Activated CD8-positive, alpha-beta memory T cell treated with anti-CD3 and anti-CD28 coated beads for 4 hours (primary cell): ENCODE data around the gene DLX4.

Source experiments
- DNase-seq, 2 donors: peaks; one replicate each; pipeline ENCODE4 v3.0.0-alpha.2; 2020; ENCODE audit warnings: low read depth in 2 of 2

DLX4 gene

DNA sequence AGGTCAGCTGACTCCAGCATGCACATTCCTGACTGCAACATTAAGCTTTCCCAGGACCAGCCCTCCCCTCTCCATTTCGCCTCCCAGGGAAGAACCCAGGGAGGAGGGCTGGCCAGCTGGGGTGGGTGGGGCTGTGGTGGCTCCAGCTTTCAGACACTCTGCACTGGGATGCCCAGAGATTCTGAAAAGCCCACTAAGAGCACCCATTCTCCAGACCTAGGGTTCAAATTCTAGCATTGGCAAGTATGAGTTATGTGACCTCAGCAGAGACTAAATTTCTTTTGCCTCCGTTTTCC, 18.2 kb downstream of the DLX4 start:
- DNase-seq: no peak

DNA sequence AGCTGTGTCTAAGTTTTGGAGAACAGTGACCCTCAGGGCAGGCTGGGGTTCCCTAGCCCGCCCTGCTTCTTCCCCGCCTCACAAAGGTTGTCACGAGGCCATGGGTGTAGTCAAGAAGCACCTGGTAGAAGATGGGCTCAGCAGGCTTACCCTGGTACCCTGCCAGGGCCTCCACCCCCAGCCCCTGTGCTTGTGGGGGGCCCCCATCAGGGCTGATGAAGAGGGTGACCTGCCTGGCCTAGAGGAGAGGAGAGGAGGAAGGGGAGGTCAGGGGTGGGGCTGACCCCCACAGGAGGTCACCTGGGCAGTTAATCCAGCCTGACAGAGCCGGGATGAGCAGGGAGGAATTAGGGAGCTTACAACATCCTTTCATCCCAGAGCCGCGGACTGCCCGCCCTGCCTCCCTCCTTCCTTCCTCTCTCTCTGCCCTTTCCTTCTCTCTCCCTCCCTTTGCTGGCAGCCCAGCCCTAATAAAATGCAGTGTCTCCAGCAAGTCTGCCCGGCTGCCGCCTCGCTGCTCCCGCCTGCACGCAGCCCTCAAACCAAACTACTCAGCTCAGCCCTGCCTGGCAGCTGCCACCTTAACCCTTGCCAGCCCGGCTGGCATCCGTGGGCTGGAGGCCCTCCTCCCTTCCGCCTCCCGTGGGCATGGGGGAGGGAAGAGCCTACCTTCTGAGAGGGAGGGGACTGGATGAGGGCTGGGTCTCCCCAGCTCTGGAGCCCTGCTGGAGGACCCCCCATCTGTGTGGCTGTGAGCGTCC, 18.9 kb downstream of the DLX4 start:
- DNase-seq: no peak

DNA sequence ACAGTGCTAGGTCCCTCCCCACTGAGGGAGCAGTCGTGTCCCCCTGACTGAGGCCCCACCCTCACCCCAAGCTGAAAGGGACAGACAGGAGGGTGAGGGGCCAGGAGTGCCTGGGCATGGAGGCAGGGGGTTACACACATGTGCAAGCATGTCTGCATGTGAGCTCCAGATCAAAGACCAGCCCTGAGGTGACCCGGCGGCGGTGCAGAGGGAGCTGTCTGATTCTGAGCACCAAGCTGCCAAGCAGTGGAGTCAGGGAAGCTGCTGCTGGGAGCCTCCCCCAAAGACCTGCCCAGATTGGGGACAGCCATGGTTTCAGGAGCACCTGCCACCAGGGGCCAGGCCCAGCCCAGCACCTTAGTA, 20.5 kb downstream of the DLX4 start:
- no peak for DNase-seq

DNA sequence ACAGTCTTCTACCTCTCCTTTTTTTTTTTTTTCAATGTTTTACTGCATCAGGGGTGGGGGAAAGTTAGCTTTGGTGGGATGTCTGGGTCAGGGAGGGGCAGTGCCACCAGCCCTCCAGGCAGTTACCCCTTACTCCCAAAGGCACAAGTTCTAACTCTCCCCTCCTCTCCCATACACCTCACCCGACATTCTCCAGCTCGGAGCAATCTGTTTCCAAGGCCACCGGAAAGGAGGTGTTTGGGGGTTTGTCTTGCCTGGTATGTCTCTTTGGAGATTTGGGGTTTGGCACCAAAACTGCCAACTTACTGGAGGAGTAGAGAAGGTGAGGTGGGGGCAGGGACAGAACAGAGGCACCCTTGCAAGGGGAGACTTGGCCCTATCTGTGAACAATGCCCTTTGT, 21.3 kb downstream of the DLX4 start:
- DNase-seq: no peak

DNA sequence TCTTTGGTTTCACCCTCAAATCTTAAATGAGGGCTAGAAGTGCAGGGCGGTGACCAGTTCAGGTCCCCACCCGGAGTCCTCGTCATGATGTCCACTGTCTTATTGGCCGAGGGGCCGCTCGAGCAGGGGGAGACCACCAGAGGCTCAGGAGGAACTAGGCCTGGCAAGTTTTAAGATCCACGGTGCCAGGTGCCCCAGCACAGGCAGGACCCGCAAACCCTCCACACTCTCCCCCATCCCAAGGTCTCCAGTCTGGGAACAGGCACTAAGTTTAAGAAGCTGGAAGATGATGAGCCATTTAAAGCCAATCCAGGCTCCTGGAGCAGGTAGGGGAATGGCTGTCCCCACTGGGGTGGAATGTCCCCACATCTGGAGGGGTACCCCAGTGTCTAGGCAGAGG, 21.9 kb downstream of the DLX4 start:
- DNase-seq: no peak

DNA sequence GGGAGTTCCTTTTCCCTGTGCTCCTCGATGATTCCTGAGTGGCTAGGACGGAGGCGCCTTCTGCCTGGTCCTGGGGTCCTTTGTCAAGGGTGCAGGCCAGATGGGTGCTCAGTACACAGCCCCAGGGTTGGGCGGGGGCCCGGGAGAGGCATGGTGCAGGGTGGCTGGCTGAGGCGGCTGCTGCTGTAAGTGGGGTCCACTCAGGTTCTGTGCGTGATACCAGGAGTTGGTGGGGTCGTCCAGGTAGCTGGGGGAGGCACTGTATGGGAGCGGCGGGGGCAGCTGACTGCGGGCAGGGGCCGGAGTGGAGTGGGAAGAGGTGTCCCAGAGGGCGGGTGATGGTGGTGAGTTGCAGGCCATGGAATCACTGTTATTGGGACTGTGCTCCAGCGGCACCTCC, 22.4 kb downstream of the DLX4 start:
- no peak for DNase-seq

DNA sequence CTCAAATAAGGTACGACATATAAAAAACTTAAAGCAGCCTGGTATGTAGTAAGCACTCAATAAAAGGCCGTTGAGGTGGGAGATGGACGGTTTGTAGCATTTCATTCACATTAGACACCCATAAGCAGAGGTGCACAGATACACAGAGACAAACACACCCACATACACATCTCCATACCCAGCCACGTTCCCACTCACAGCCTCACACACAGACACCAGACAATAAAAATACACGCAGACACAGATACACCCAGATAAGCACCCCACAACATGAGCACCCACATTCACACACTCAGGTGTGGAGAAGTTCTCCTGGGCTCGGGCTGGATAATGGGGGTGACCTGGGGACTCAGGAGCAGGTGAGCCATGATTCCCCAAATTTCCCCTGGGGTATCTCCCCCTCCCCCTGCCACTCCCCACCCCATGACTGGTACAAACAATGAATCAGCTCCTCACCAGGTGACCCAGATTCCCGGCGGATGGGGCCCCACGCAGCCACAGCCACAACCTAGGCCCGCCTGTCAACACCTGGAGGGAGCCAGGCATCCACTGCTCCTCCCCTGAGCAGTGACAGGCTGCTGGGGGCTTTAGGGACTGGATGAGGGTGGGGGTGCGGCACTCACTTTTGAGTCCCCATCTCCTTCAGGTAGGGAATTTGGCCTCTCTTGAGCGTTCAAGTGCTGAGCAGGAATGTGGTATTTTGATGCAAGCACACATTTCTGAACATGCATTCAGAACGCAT, 23.4 kb downstream of the DLX4 start:
- DNase-seq: no peak

DNA sequence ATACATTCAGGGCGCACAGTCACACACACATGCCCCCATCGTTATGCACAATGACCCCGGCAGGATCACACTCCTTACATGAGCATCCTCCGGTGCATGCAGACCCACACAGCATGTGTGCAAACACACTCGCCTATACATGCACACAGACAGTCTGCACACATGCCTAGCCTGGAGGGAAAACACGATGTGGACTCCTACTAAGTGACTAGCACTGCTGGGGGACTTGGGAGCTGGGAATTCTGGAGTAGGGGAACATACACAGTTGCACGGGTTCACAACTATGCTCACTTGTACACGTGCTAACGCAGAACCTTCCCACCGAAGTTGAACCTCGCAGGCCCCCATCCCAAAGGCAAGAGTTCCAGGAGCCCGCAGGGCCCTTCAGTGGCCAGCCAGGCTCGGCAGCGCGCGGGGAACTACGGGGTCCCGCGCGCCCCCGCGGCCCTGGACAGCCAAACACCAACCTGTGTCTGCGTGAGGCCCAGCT, 24.0 kb downstream of the DLX4 start:
- DNase-seq: no peak

DNA sequence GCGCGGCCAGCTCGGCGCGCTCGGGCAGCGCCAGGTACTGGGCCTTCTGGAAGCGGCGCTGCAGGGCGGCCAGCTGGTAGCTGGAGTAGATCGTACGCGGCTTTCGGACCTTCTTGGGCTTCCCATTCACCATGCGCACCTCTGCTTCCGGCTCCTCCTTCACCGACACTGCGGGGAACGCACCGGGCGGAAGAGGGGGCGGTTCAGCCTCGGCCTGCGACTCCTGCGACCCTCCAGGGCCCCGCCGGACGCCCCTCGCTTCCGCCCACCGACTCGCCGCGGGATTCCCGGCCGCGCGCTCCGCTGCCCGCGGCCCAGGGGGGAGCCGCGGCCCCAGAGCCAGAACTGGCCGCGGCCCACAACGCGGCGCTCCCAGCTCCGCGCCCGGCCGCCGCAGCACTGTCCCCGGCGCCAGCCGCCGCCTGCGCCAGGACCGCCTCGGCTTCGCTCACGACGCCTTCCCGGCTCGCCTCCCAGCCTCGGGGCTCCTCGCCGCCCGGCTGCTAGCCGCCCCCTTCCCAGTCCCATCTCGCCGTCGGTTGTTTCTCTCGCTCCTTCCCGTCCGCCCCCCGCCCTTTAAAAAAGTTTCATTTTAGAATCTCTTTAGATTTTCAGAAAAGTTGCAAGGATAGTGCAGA, 24.6 kb downstream of the DLX4 start:
- DNase-seq: no peak

DNA sequence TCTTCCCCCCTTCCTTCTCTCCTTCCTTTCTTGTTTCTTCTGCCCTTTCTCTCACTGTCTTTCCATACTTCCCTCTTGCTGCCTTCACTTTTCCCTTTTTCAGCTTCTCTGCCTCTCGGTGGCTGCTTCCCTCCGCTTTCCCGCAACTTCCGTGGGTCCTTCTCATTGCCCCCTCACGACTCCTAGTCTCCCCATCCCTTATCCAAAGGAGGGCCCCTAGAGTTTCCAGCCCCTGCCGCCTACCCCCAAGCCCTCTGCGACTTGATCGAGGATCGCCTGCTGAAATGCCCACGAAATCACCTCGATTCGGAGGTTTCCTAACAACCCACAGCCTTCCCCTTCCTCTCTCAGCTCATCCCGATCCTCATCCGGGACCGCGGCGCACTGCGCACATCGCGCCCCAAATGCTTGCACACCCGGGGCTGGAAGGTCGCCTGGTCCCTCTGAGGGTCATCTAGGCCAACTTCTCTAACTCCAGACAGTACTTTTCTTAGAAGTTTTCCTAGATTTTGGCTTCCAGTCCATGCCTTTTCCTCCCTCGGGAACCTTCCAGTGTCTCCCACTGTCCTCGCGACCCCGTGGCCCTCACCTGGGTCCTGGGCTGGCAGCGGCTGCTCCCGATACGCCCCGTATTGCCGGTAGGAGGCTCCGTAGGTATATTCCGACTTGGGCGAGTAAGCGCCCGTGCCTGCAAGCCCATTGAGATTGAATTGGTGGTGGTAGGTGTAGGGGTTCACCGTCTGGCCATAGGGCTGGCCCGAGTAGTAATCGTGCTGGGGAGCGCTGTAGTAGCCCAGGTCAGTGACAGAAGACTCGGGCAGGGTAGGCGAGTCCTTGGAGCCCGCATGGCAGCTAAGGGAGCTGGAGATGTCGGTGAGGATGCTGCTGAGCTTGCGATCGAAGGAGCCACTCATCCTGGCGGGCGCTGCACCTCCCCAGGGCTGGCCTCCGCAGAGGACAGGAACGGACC, 25.4 kb downstream of the DLX4 start:
- DNase-seq: no peak

DNA sequence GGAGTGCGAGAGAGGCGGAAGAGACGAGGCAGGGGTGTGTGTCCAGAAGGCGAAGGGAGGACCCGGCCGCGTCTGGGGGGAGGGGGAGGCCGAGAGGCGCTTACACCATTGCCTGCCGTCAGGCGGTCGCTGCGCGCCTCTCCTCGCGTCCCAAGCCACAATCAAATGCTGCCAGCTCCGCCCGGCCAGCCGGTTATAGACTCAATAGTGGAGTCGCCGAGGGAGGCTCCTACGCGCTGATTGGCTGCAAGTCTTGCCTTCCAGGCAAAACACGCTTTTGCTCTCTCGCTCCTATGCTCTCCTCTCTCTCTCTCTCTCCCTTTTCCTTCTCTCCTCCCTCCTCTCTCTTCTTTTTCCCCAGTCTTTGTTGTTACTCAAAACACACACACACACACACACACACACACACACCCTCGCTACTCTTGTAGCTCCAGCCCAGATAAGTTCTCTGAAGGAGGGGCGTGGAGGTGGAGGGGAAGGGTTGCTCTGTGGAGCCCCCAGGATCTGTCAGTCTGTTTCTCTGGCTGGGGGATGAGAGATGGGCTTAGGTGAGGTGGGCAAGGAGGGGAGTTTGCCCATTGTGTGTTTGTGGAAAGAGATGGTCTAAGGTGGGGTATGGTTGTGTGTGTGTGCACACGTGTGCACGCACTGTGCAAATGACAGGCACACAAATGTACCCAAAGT, 26.2 kb downstream of the DLX4 start, which contains the start of gene DLX3:
Gene DLX3 (minus strand): TSS at position 170 of the 684 bp plus-strand sequence. CDS start 226 bp downstream, outside the sequence.
- no peak for DNase-seq

DNA sequence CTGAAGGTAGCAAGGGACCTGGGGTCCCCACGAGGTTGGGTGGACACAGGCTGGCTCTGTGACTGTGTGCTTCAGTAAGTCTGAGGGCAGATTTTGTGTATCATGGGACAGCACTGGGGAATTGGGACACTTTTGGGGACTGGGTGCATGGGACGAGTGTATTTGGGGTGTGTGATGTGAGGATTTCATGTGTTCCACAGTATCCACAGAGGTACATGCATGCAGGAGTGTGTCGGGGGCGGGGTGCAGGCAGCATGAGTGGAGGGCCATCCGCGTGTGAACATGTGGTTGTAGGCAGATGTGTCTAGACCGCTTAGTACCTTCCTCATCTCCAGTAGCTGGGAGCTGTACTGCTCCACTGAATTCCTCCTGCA, 27.1 kb downstream of the DLX4 start:
- no peak for DNase-seq

DNA sequence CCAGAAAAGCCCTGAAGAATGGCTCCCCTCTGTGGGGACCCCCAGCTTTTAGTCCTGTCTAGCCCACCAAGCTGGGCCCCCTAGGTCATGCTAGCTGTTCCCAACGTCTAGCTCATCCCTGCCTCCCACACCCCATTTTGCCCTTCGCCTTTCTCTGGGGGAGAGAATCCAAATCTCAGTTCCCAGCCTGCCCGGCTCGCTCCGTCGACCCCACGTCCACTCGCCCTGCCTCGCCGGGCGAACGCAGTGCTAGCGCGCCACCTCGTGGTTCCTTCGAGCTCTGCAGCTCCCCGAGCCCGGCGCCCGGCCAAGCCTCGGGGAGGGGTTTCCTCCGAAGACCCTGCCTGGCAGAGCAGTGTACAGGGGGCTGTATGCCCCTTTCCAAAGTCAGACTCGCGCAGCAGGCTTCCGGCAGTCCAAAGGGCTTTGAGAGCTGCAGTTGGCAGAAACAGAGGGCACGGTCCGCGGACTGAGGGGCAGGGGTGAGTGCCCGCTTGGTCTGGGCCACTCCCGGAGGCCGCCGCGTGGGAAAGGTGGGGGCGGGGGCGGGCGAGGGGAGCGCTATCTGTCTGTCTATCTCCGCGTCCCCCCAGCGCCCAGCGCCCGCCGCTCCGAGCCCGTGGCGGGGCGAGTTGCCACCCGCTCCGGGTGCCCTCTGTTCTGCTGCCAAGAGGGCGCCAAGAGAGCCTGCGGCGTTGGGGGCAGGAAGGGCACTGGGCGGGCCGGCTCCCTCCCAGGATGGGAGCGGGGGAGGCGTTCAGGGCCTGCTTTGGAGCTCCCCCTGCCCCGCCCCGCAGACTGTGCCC, 27.7 kb downstream of the DLX4 start:
- DNase-seq: peak; percentile 31 to 41

DNA sequence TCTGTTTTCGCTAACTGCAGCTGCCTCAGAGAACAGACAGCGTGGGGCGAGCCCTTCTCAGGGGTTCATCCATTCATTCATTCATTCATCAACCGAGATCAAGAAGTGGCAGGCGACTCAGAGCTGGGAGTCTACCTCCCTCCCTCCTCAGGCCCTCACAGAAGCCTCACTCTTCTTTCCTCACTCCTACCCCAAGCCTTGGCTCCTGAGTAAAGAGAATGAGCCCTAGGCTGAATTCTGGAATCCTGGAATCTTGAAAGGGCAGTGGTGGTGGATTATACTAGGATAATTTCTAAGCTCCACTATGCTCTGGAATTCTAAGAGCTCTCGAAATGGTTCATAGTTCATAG, 28.3 kb downstream of the DLX4 start:
- no peak for DNase-seq

DNA sequence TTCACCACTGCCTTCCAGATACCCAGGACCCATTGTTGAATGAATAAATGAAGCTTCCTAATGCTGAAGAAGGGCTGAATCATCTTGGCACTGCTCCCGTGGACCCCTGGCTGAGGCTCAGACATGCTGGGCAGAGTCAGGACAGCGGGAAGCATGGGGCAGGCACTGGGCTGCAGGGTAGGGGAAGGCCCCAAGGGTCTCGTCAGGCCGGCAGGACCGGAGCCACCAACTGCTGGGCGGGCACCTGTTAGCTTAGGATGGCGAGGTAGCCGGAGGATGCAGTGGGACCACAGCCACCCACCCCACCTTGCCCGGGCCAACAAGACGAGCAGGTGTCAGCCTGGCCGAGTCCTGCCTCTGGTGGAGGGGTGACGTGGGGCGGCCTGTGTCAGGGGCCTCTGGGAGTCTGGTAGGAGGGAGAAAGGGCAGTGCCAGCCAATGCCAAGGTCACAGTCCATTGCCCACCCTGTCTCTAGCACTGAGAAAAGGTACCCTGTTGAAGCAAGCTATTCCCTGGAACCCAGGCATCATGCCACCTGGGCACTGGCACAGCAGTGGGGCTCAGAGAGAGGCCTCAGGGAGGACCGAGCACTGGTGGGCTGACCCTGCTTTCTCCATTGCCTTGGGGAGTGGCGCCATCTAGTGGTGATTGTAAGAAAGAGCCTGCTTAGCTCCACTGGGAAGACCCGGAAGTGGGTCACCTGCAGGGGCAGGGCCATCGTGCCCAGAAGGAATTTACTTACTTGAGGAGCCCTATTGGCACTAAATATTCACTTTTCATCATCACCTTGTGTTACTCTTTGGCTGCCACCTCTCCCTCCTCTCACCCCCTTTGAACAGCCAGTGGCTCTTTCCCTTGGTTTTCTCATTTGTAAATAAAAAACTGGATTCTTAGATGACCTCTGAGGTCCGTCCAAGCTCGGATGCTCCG, 29.0 kb downstream of the DLX4 start:
- peak; percentile 62 to 68 for DNase-seq

DNA sequence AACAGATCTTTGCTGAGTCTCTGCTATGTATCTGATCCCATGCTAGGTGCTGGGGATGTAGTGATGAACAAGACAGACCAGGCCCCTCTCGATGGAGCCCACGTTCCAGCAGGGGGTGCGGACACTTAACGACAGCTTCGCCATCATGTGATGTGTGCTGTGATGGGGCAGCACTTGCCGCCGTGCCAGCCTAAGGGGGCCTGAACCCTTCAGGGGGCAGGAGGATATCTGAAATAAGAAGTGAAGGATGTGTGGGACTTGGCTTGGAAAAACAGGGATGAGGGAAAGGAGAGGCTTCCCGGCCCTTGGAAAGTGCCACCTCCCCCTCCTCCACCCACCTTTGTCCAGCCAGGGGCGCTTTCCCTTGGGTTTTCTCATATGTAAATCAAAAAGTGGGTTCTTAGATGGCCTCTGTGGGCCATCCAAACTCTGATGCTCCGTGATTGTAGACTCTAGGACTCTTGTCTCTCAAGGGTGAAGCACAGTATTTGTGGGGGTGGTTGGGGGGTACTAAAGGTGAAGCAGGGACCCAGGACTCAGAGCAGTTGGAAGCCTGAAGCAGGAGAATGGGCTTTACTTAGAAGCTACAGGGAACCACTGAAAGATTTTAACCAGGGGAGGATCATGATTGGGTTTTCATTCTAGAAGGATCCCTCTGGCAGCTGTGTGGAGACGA, 30.0 kb downstream of the DLX4 start:
- no peak for DNase-seq

DNA sequence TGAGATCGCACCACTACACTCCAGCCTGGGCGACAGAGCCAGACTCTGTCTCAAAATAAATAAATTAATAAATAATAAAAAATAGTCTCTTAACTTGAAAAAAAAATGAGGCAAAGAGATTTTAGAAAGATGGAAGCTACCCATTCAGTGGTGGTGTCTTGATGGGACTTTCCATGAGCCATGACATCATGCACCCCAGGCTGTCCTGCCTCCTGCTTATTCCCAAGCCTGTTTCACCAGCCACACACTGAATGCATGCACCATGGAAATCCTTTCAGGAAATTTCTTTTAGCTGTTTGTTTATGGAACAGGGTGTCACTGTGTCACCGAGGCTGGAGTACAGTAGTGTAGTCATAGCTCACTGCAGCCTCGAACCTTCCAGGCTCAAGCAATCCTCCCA, 34.9 kb downstream of the DLX4 start:
- DNase-seq: no peak

DNA sequence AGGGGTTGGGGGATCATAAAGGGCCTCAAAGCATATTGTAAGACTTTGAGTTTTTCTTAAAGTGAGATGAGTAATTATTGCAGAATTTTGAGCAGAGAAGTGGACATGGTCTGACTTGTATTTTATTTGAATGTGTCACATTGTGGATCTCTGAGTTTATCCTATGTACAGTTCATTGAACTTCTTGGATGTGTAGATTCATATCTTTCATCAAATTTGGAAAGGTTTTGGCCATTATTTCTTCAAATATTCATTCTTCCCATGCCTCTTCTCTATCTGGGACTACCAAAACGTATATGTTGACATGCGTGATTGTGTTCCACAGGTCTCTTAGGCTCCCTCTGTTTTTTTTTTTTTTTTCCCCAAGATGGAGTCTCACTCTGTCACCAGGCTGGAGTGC, 40.3 kb downstream of the DLX4 start:
- no peak for DNase-seq

DNA sequence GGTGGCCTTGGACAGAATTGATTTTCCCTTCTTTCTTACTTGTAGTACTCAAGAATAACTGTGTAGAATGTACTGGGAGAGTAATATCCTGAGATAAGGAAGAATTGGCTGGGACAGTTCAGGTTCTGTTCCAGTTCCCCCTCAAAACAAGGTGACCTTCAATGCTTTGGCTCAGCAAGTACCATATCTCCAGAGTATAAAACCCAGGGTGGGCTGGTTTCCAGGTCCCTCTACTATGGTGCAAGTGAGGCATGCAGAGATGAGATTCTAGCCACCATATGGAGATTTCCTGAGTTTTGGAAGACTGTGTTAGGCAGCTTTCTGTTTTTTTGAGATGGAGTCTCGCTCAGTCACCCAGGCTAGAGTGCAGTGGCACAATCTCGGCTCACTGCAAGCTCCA, 44.1 kb downstream of the DLX4 start:
- no peak for DNase-seq
